A549 (cell line): ENCODE measurements around the gene INSM1. TPM values are rescaled to one million over a fixed set of nuclear protein-coding genes. Genes with fewer than 3 reads are reported as not detected.

ENCODE experiments used
- ATAC-seq, 2 experiments: fragments of 200-7000 bp in 1 of 2; fragments of >200 bp in 1 of 2; cut with Nextera tagmentation in 1 of 2; cut with Tn5 transposase in 1 of 2; 3 replicates each; pipeline versions ENCODE4 v1.8.0 to v1.9.1; 2018 to 2020; ENCODE audit warnings: mild to moderate bottlenecking in 1 of 2, moderate library complexity in 1 of 2
- CTCF ChIA-PET: fragments of 300-600 bp; sonication (Branson Sonifier 250); formaldehyde crosslinking; extraction: SDS; loops from one replicate; lab custom pipeline; 2021; ENCODE audit warnings: antibody characterized with exemption, inconsistent platforms; lab: Yijun Ruan, JAX
- POLR2A ChIA-PET: fragments of 350-600 bp; formaldehyde crosslinking; extraction: SDS; loops from one replicate; lab custom pipeline; 2021; ENCODE audit warnings: antibody characterized with exemption, inconsistent platforms; lab: Yijun Ruan, JAX
- DNase-seq, 2 experiments: peaks; one replicate each; pipeline versions ENCODE4 v3.0.0 to v3.0.0-alpha.2; 2011 to 2016; ENCODE audit warnings: low read depth in 1 of 2, low spot score in 1 of 2
- FAIRE-seq: peaks from 2 replicates; lab custom pipeline; 2011; peaks lifted over from hg19 to GRCh38; lab: Jason Lieb, UNC
- H3K27ac ChIP-seq, 2 experiments: fragments of >200 bp; sonication (Bioruptor Twin); formaldehyde crosslinking; 3 replicates each; pipeline ENCODE4 v1.5.1; 2016 to 2017
- H3K4me1 ChIP-seq: fragments of >200 bp; sonication (Bioruptor Twin); formaldehyde crosslinking; 3 replicates; pipeline ENCODE4 v1.6.1; 2016
- H3K4me2 ChIP-seq: fragments of >200 bp; sonication (Bioruptor Twin); formaldehyde crosslinking; 3 replicates; pipeline ENCODE4 v1.6.1; 2016
- H3K4me3 ChIP-seq: fragments of >200 bp; sonication (Bioruptor Twin); formaldehyde crosslinking; 3 replicates; pipeline ENCODE4 v1.5.1; 2016
- H3K9me3 ChIP-seq: fragments of >200 bp; sonication (Bioruptor Twin); formaldehyde crosslinking; 3 replicates; pipeline ENCODE4 v1.6.1; 2016
- CBX2 ChIP-seq: fragments of 200-600 bp; sonication (generic); IDR thresholded peaks from 2 replicates; pipeline ENCODE4 v1.6.1; 2016; ENCODE audit warnings: low read depth, mild to moderate bottlenecking, borderline replicate concordance
- CEBPB ChIP-seq, 2 experiments: fragments of >200 bp in 1 of 2; sonication (Bioruptor Twin) in 1 of 2; formaldehyde crosslinking in 1 of 2; IDR thresholded peaks; 2 replicates each; pipeline ENCODE4 v1.6.1; 2012 to 2016
- E2F6 ChIP-seq: IDR thresholded peaks from 2 replicates; pipeline ENCODE4 v1.6.1; 2012; ENCODE audit warnings: low read depth, borderline replicate concordance
- EHMT2 ChIP-seq: fragments of 200-600 bp; sonication (generic); IDR thresholded peaks from 2 replicates; pipeline ENCODE4 v1.6.1; 2016; ENCODE audit warnings: antibody characterized with exemption, low read depth, mild to moderate bottlenecking, moderate library complexity
- ELK1 ChIP-seq: fragments of 150-350 bp; IDR thresholded peaks from 2 replicates; pipeline ENCODE4 v1.6.1; 2014; ENCODE audit warnings: low read depth, mild to moderate bottlenecking, low read length
- EP300 ChIP-seq, 2 experiments: fragments of >200 bp; sonication (Bioruptor Twin); formaldehyde crosslinking; IDR thresholded peaks; 2 replicates in 1 of 2; 3 replicates in 1 of 2; pipeline ENCODE4 v1.6.1; 2016 to 2017
- ESRRA ChIP-seq: fragments of 150-350 bp; IDR thresholded peaks from 2 replicates; pipeline ENCODE4 v1.6.1; 2014; ENCODE audit warnings: mild to moderate bottlenecking, low read length, borderline replicate concordance
- FOSL2 ChIP-seq, 2 experiments: fragments of 450-650 bp in 1 of 2; fragments of >200 bp in 1 of 2; sonication (Bioruptor Twin) in 1 of 2; formaldehyde crosslinking; IDR thresholded peaks; 2 replicates each; pipeline versions ENCODE4 v1.5.0 to v1.6.1; 2016 to 2020; ENCODE audit warnings: mild to moderate bottlenecking in 1 of 2, moderate library complexity in 1 of 2
- FOXS1 ChIP-seq: fragments of 250-450 bp; sonication (Bioruptor Pico); IDR thresholded peaks from 2 replicates; pipeline ENCODE4 v1.5.0; 2020; ENCODE audit warnings: mild to moderate bottlenecking, moderate library complexity
- GATA3 ChIP-seq: IDR thresholded peaks from 2 replicates; pipeline ENCODE4 v1.6.1; 2012; ENCODE audit warnings: borderline replicate concordance
- HMGXB4 ChIP-seq: fragments of 250-450 bp; sonication (Bioruptor Pico); IDR thresholded peaks from 2 replicates; pipeline ENCODE4 v1.5.0; 2021; ENCODE audit warnings: mild to moderate bottlenecking, moderate library complexity, borderline replicate concordance
- HOXA7 ChIP-seq: fragments of 250-450 bp; sonication (Bioruptor Pico); IDR thresholded peaks from 2 replicates; pipeline ENCODE4 v1.5.0; 2020; ENCODE audit warnings: mild to moderate bottlenecking, moderate library complexity
- HOXB5 ChIP-seq: fragments of 250-450 bp; sonication (Bioruptor Pico); IDR thresholded peaks from 2 replicates; pipeline ENCODE4 v1.5.0; 2020; ENCODE audit warnings: mild to moderate bottlenecking, moderate library complexity
- KDM1A ChIP-seq: fragments of 200-600 bp; sonication (generic); IDR thresholded peaks from 2 replicates; pipeline ENCODE4 v1.6.1; 2016; ENCODE audit warnings: low read depth, mild to moderate bottlenecking
- MAZ ChIP-seq: fragments of 150-350 bp; IDR thresholded peaks from 2 replicates; pipeline ENCODE4 v1.6.1; 2014; ENCODE audit warnings: antibody characterized with exemption, low read depth, low read length, borderline replicate concordance
- NPAS2 ChIP-seq: fragments of 250-450 bp; sonication (Bioruptor Pico); IDR thresholded peaks from 2 replicates; pipeline ENCODE4 v1.8.0; 2022; ENCODE audit warnings: mild to moderate bottlenecking, moderate library complexity, borderline replicate concordance
- NR3C1 ChIP-seq: fragments of >200 bp; sonication (Bioruptor Twin); formaldehyde crosslinking; IDR thresholded peaks from 3 replicates; pipeline ENCODE4 v1.6.1; 2017
- RCOR1 ChIP-seq: fragments of 150-350 bp; IDR thresholded peaks from 2 replicates; pipeline ENCODE4 v1.6.1; 2014; ENCODE audit warnings: antibody characterized with exemption, low read length, low read depth
- SMC3 ChIP-seq: fragments of >200 bp; sonication (Bioruptor Twin); formaldehyde crosslinking; IDR thresholded peaks from 3 replicates; pipeline ENCODE4 v1.6.1; 2018; ENCODE audit warnings: inconsistent platforms
- SREBF2 ChIP-seq: fragments of 450-650 bp; IDR thresholded peaks from 2 replicates; pipeline ENCODE4 v1.6.1; 2014; ENCODE audit warnings: mild to moderate bottlenecking, moderate library complexity
- TFCP2L1 ChIP-seq: fragments of 250-450 bp; sonication (Bioruptor Pico); IDR thresholded peaks from 2 replicates; pipeline ENCODE4 v1.5.0; 2021; ENCODE audit warnings: mild to moderate bottlenecking
- TP53 ChIP-seq: fragments of 250-450 bp; sonication (Bioruptor Pico); IDR thresholded peaks from 2 replicates; pipeline ENCODE4 v1.5.0; 2021; ENCODE audit warnings: mild to moderate bottlenecking, moderate library complexity
- ZC3H11A ChIP-seq: fragments of 450-650 bp; IDR thresholded peaks from 2 replicates; pipeline ENCODE4 v1.6.1; 2014; ENCODE audit warnings: antibody characterized with exemption, mild to moderate bottlenecking
- ZNF302 ChIP-seq: fragments of 250-450 bp; sonication (Bioruptor Pico); IDR thresholded peaks from 2 replicates; pipeline ENCODE4 v1.9.0; 2021; ENCODE audit warnings: inconsistent platforms, mild to moderate bottlenecking, moderate library complexity
- ZSCAN20 ChIP-seq: fragments of 250-450 bp; sonication (Bioruptor Pico); IDR thresholded peaks from 2 replicates; pipeline ENCODE4 v1.8.0; 2022; ENCODE audit warnings: mild to moderate bottlenecking, moderate library complexity
- WGBS: methylation state at CpG from one replicate; pipeline ENCODE4 v1.1.6; 2017; ENCODE audit errors: missing lambda C conversion rate; 5-methylcytosine and 5-hydroxymethylcytosine counted together
- polyA plus RNA-seq, 4 experiments: library from polyadenylated mRNA; depleted of rRNA in 3 of 4; stranded (reverse); fragments of >200 nt; fragmentation: RNase III in 1 of 4; extraction: RNeasy Plus Mini Kit Qiagen cat#74134 plus additional on column Dnase treatment in 1 of 4; gene quantifications; 2 replicates in 3 of 4; 3 replicates in 1 of 4; pipeline ENCODE4 v1.2.3, GENCODE V29; 2011 to 2017

INSM1 gene
- polyA plus RNA-seq, 2 of the 4 experiments (the other 2 are of a cell fraction) = not detected

GRCh38 chr20:20409331-20409730, 41.4 kb downstream of the INSM1 start:
- TF ChIP-seq EP300 (IDR thresholded peaks at IDR 0.05) (no peak), HOXA7 (CRISPR knock-in tag) (no peak), ZSCAN20 (CRISPR knock-in tag) (no peak), NR3C1 (no peak), NPAS2 (no peak), ELK1 (no peak), ESRRA (no peak), CEBPB (IDR thresholded peaks at IDR 0.05) (no peak), MAZ (no peak), TFCP2L1 (CRISPR knock-in tag) (no peak), HMGXB4 (CRISPR knock-in tag) (no peak)
- TF ChIP-seq, all 56 proteins: peak for 0
- POLR2A ChIA-PET = no interaction called here
- peak; percentile 7 for FAIRE-seq

GRCh38 chr20:20410678-20411077, 42.8 kb downstream of the INSM1 start:
- no peak for TF ChIP-seq TP53 (CRISPR knock-in tag)
- no peak for TF ChIP-seq CBX2
- no peak for TF ChIP-seq EHMT2
- TF ChIP-seq KDM1A = no peak
- no peak for TF ChIP-seq SREBF2
- TF ChIP-seq ZNF302 (CRISPR knock-in tag) = no peak
- no peak for TF ChIP-seq EP300 (IDR thresholded peaks at IDR 0.05)
- no peak for TF ChIP-seq FOXS1 (CRISPR knock-in tag)
- no peak for TF ChIP-seq ZC3H11A
- TF ChIP-seq GATA3 = no peak
- no peak for TF ChIP-seq RCOR1
- no peak for TF ChIP-seq ESRRA
- TF ChIP-seq SMC3 = no peak
- TF ChIP-seq HOXA7 (CRISPR knock-in tag) = no peak
- no peak for TF ChIP-seq HOXB5 (CRISPR knock-in tag)
- TF ChIP-seq NR3C1 = no peak
- TF ChIP-seq FOSL2 (IDR thresholded peaks at IDR 0.05) = no peak
- no peak for TF ChIP-seq FOSL2 (CRISPR knock-in tag; IDR thresholded peaks at IDR 0.05)
- TF ChIP-seq E2F6 = no peak
- POLR2A ChIA-PET = no interaction called here
- CTCF ChIA-PET = interaction anchor here (1.0 to 1.6 kb wide), 2 partner anchors 51 to 327 kb away, joined by 3 to 5 read pairs; no protein-coding TSS in a partner anchor
- ATAC-seq = no peak
- Histone ChIP-seq H3K4me2 (no peak overlapping the region), H3K4me1 (no peaks in the 10 kb centered on the region), H3K27ac (no peak overlapping the region), H3K9me3 (no peaks in the 10 kb centered on the region), H3K4me3 (no peak overlapping the region)
- 78% methylated on average over 6 of the region's 6 CpGs for WGBS
- DNase-seq = no peak
- no peak for FAIRE-seq

More at GRCh38 chr20:20409331-20409730, 41.4 kb downstream of the INSM1 start:
- ATAC-seq (no peak), DNase-seq (no peak)
- 80% methylated on average over 4 of the region's 4 CpGs for WGBS
- no peaks in the 10 kb centered on the region for H3K4me1 ChIP-seq
- no peak overlapping the region for H3K27ac ChIP-seq
- no peak overlapping the region for H3K4me3 ChIP-seq
- no peaks in the 10 kb centered on the region for H3K9me3 ChIP-seq
- no peak overlapping the region for H3K4me2 ChIP-seq
- CTCF ChIA-PET = interaction anchor here (1.2 to 1.3 kb wide), 2 partner anchors 11 to 326 kb away, joined by 3 read pairs; no protein-coding TSS in a partner anchor
